GM18498 (cell line): ENCODE data around the gene CUTA.
"Not testable (repeated sequence)": the region's sequence is repeated elsewhere in the genome, so short reads cannot be mapped to it uniquely, and the experiment has no call there.

ENCODE experiments used
- ATAC-seq: cut with Tn5 transposase; IDR thresholded peaks from one replicate; pipeline ENCODE4 v1.9.1; 2021; ENCODE audit warnings: mild to moderate bottlenecking, moderate library complexity; ENCODE audit not compliant: unreplicated experiment

CUTA gene

GRCh38 chr6:33373960-33374910 lies 43.7 kb downstream of the CUTA start:
- no peak for ATAC-seq

- ATAC-seq, result no peak
Measured at GRCh38 chr6:33372526-33373123, 45.3 kb downstream of the CUTA start.

- ATAC-seq, result not testable (repeated sequence)
Measured at GRCh38 chr6:33371901-33372300, 46.0 kb downstream of the CUTA start.

GRCh38 chr6:33367715-33368025 lies 50.2 kb downstream of the CUTA start:
- not testable (repeated sequence) for ATAC-seq

GRCh38 chr6:33367009-33367714 lies 50.7 kb downstream of the CUTA start:
- ATAC-seq, result no peak
